ENCODE data around the gene CHML. TPM values are rescaled to one million over a fixed set of nuclear protein-coding genes. Genes with fewer than 3 reads are reported as not detected.

The CHML gene
- total RNA-seq, 1 experiment from 2014 or later = 10.8 TPM

GRCh38 chr1:241608379-241609033, 31.7 kb downstream of the CHML start:
- in situ Hi-C loops (cut with HindIII; ENCODE audit: low pct_unique_long_range_greater_than_20kb, low sequenced_read_pairs) = no loop called here
- no peak for DNase-seq (ENCODE audit: low read depth, low spot score)

GRCh38 chr1:241607497-241607896, 32.7 kb downstream of the CHML start:
- no peak for DNase-seq (ENCODE audit: low read depth, low spot score)
- in situ Hi-C loops (cut with HindIII; ENCODE audit: low pct_unique_long_range_greater_than_20kb, low sequenced_read_pairs) = no loop called here

GRCh38 chr1:241606544-241606943, 33.6 kb downstream of the CHML start:
- in situ Hi-C loops (cut with HindIII; ENCODE audit: low pct_unique_long_range_greater_than_20kb, low sequenced_read_pairs) = no loop called here
- DNase-seq (ENCODE audit: low read depth, low spot score) = no peak

GRCh38 chr1:241605146-241605805, 34.9 kb downstream of the CHML start:
- DNase-seq (ENCODE audit: low read depth, low spot score) = peak; percentile 45
- in situ Hi-C loops (cut with HindIII; ENCODE audit: low pct_unique_long_range_greater_than_20kb, low sequenced_read_pairs) = no loop called here

GRCh38 chr1:241603731-241604245, 36.4 kb downstream of the CHML start:
- in situ Hi-C loops (cut with HindIII; ENCODE audit: low pct_unique_long_range_greater_than_20kb, low sequenced_read_pairs) = no loop called here
- no peak for DNase-seq (ENCODE audit: low read depth, low spot score)

- DNase-seq (ENCODE audit: low read depth, low spot score) = no peak
- in situ Hi-C loops (cut with HindIII; ENCODE audit: low pct_unique_long_range_greater_than_20kb, low sequenced_read_pairs) = no loop called here
These were observed 39.7 kb downstream of the CHML start for GRCh38 chr1:241600496-241600901.

GRCh38 chr1:241598249-241598648, 41.9 kb downstream of the CHML start:
- no peak for DNase-seq (ENCODE audit: low read depth, low spot score)
- in situ Hi-C loops (cut with HindIII; ENCODE audit: low pct_unique_long_range_greater_than_20kb, low sequenced_read_pairs) = no loop called here

- no peak for DNase-seq (ENCODE audit: low read depth, low spot score)
- in situ Hi-C loops (cut with HindIII; ENCODE audit: low pct_unique_long_range_greater_than_20kb, low sequenced_read_pairs) = no loop called here
These were observed 43.5 kb downstream of the CHML start for GRCh38 chr1:241596633-241597032.

GRCh38 chr1:241593186-241593585, 47.0 kb downstream of the CHML start:
- in situ Hi-C loops (cut with HindIII; ENCODE audit: low pct_unique_long_range_greater_than_20kb, low sequenced_read_pairs) = no loop called here
- no peak for DNase-seq (ENCODE audit: low read depth, low spot score)

- no peak for DNase-seq (ENCODE audit: low read depth, low spot score)
- in situ Hi-C loops (cut with HindIII; ENCODE audit: low pct_unique_long_range_greater_than_20kb, low sequenced_read_pairs) = no loop called here
These were observed 47.8 kb downstream of the CHML start for GRCh38 chr1:241592273-241592958.

GRCh38 chr1:241591736-241592135, 48.4 kb downstream of the CHML start:
- in situ Hi-C loops (cut with HindIII; ENCODE audit: low pct_unique_long_range_greater_than_20kb, low sequenced_read_pairs) = no loop called here

GRCh38 chr1:241591317-241591716, 48.9 kb downstream of the CHML start:
- in situ Hi-C loops (cut with HindIII; ENCODE audit: low pct_unique_long_range_greater_than_20kb, low sequenced_read_pairs) = no loop called here
- DNase-seq (ENCODE audit: low read depth, low spot score) = peak; percentile 55

More at GRCh38 chr1:241591736-241592135, 48.4 kb downstream of the CHML start:
- DNase-seq (ENCODE audit: low read depth, low spot score) = no peak

GRCh38 chr1:241590719-241591118, 49.5 kb downstream of the CHML start:
- DNase-seq (ENCODE audit: low read depth, low spot score) = no peak
- in situ Hi-C loops (cut with HindIII; ENCODE audit: low pct_unique_long_range_greater_than_20kb, low sequenced_read_pairs) = no loop called here

Other genes with a start within 250 kb of the CHML start
- gene FH, start 120.6 kb downstream of the CHML start, total RNA-seq (2014; rRNA removed; shearing (Covaris generic)) = 68.6 and 79.1 TPM in 2 replicates
- gene KMO, start 108.0 kb downstream of the CHML start, total RNA-seq (2014; rRNA removed; shearing (Covaris generic)) = 0.08 and 0.40 TPM in 2 replicates
- 8.8 and 10.2 TPM in 2 replicates for gene OPN3, start within 50 bp of the CHML start, total RNA-seq (2014; rRNA removed; shearing (Covaris generic))
- gene WDR64, start 11.9 kb upstream of the CHML start, total RNA-seq (2014; rRNA removed; shearing (Covaris generic)) = not detected in 2 replicates
- 34.6 and 38.6 TPM in 2 replicates for gene EXO1, start 207.8 kb upstream of the CHML start, total RNA-seq (2014; rRNA removed; shearing (Covaris generic))